Measurements from ENCODE around the gene ZFR.

Gene ZFR

GRCh38 chr5:32410630-32411029, 33.9 kb downstream of the ZFR start:
- Histone ChIP-seq H3K9me3 (ENCODE audit: insufficient read depth, low read length) (no peaks in the 10 kb centered on the region), H3K4me2 (ENCODE audit: low read length) (peak overlapping the region; percentile 15; the same call in 1 of the 2 replicates), H3K27ac (ENCODE audit: low read length) (peak overlapping the region; percentile 75), H2AFZ (ENCODE audit: low read depth, low read length) (no peak overlapping the region), H3K27me3 (ENCODE audit: low read depth, low read length) (no peaks in the 10 kb centered on the region), H3K36me3 (replicated peaks; ENCODE audit: low read depth, low read length) (peaks cover 46% of the 10 kb centered on the region), H3K79me2 (ENCODE audit: low read length) (peaks cover 3% of the 10 kb centered on the region; the same call in 1 of the 2 replicates), H4K20me1 (ENCODE audit: insufficient read depth, low read length) (no peaks in the 10 kb centered on the region), H3K4me1 (ENCODE audit: low read length) (peaks cover 21% of the 10 kb centered on the region), H3K4me3 (ENCODE audit: low read length) (no peak overlapping the region), H3K9ac (ENCODE audit: low read length) (no peak overlapping the region)
- TF ChIP-seq, protein P1, sequence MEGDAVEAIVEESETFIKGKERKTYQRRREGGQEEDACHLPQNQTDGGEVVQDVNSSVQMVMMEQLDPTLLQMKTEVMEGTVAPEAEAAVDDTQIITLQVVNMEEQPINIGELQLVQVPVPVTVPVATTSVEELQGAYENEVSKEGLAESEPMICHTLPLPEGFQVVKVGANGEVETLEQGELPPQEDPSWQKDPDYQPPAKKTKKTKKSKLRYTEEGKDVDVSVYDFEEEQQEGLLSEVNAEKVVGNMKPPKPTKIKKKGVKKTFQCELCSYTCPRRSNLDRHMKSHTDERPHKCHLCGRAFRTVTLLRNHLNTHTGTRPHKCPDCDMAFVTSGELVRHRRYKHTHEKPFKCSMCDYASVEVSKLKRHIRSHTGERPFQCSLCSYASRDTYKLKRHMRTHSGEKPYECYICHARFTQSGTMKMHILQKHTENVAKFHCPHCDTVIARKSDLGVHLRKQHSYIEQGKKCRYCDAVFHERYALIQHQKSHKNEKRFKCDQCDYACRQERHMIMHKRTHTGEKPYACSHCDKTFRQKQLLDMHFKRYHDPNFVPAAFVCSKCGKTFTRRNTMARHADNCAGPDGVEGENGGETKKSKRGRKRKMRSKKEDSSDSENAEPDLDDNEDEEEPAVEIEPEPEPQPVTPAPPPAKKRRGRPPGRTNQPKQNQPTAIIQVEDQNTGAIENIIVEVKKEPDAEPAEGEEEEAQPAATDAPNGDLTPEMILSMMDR (IDR thresholded peaks at IDR 0.05; ENCODE audit: low read depth, low read length), result no peak
- no peak for TF ChIP-seq EZH2phosphoT487 (IDR thresholded peaks at IDR 0.05; ENCODE audit: low read depth)

DNA sequence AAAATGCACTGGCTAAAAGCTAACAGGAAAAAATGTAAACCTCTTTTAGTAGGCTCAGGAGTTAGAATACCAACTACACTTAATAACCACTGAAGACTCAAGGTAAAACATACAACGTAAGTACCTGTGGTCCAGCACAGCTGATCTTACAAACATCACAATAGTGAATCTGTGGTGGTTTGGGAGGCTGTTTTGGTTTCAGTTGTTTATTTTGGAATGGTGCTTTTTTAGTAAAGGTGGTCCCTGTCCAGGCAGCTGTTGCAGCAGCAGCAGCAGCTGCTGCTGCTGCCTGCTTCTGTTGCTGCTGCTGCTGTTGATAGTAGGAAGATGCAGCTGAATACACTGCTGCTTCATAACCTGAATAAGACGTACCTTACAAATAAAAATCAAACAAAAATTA, 37.9 kb downstream of the ZFR start:
- Histone ChIP-seq H4K20me1 (ENCODE audit: insufficient read depth, low read length) (no peaks in the 10 kb centered on the region), H3K27me3 (ENCODE audit: low read depth, low read length) (no peaks in the 10 kb centered on the region), H3K9ac (ENCODE audit: low read length) (no peak overlapping the region), H3K27ac (ENCODE audit: low read length) (no peak overlapping the region), H3K4me3 (ENCODE audit: low read length) (no peak overlapping the region), H3K36me3 (replicated peaks; ENCODE audit: low read depth, low read length) (peaks cover 52% of the 10 kb centered on the region), H3K4me1 (ENCODE audit: low read length) (peaks cover 16% of the 10 kb centered on the region), H2AFZ (ENCODE audit: low read depth, low read length) (no peak overlapping the region), H3K4me2 (ENCODE audit: low read length) (no peak overlapping the region), H3K9me3 (ENCODE audit: insufficient read depth, low read length) (no peaks in the 10 kb centered on the region), H3K79me2 (ENCODE audit: low read length) (no peaks in the 10 kb centered on the region)
- TF ChIP-seq, protein P1 (IDR thresholded peaks at IDR 0.05; ENCODE audit: low read depth, low read length), result no peak
- no peak for TF ChIP-seq EZH2phosphoT487 (IDR thresholded peaks at IDR 0.05; ENCODE audit: low read depth)

- TF ChIP-seq, protein P1 (IDR thresholded peaks at IDR 0.05; ENCODE audit: low read depth, low read length), result no peak
- TF ChIP-seq EZH2phosphoT487 (IDR thresholded peaks at IDR 0.05; ENCODE audit: low read depth), result no peak
- Histone ChIP-seq H2AFZ (ENCODE audit: low read depth, low read length) (no peak overlapping the region), H3K79me2 (ENCODE audit: low read length) (no peaks in the 10 kb centered on the region), H4K20me1 (ENCODE audit: insufficient read depth, low read length) (no peaks in the 10 kb centered on the region), H3K4me3 (ENCODE audit: low read length) (no peak overlapping the region), H3K27me3 (ENCODE audit: low read depth, low read length) (no peaks in the 10 kb centered on the region), H3K9me3 (ENCODE audit: insufficient read depth, low read length) (no peaks in the 10 kb centered on the region), H3K36me3 (replicated peaks; ENCODE audit: low read depth, low read length) (peaks cover 52% of the 10 kb centered on the region), H3K27ac (ENCODE audit: low read length) (no peak overlapping the region), H3K4me1 (ENCODE audit: low read length) (peaks cover 8% of the 10 kb centered on the region), H3K4me2 (ENCODE audit: low read length) (no peak overlapping the region), H3K9ac (ENCODE audit: low read length) (no peak overlapping the region)
These were observed 39.0 kb downstream of the ZFR start for GRCh38 chr5:32405507-32405906.

DNA sequence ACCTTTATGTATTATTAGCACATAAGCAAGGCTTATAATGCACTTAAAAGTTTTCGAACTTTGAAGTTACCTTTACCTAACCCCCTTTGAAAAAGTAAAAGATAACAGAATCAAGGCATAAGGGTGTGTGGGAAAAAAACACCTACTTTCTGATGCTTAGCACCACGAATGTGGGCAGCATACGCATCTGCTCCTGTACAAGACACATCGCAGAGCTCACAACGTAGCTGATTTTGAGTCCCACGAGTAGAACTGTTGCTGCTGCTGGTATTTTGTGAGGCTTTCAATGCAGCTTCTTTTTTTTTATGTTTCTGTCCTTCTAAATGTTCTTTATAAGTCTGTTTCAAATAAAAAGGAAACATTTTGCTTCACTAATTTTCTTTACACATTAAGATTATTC, 40.8 kb downstream of the ZFR start:
- Histone ChIP-seq H4K20me1 (ENCODE audit: insufficient read depth, low read length) (no peaks in the 10 kb centered on the region), H2AFZ (ENCODE audit: low read depth, low read length) (no peak overlapping the region), H3K36me3 (replicated peaks; ENCODE audit: low read depth, low read length) (peaks cover 45% of the 10 kb centered on the region), H3K27ac (ENCODE audit: low read length) (no peak overlapping the region), H3K4me3 (ENCODE audit: low read length) (no peak overlapping the region), H3K9ac (ENCODE audit: low read length) (no peak overlapping the region), H3K9me3 (ENCODE audit: insufficient read depth, low read length) (no peaks in the 10 kb centered on the region), H3K4me1 (ENCODE audit: low read length) (no peaks in the 10 kb centered on the region), H3K27me3 (ENCODE audit: low read depth, low read length) (no peaks in the 10 kb centered on the region), H3K4me2 (ENCODE audit: low read length) (no peak overlapping the region), H3K79me2 (ENCODE audit: low read length) (no peaks in the 10 kb centered on the region)
- TF ChIP-seq, protein P1 (IDR thresholded peaks at IDR 0.05; ENCODE audit: low read depth, low read length), result no peak
- TF ChIP-seq EZH2phosphoT487 (IDR thresholded peaks at IDR 0.05; ENCODE audit: low read depth), result no peak

Data from OCI-LY3 (cell line).